ENCODE results near the gene SHCBP1. TPM values are rescaled to one million over a fixed set of nuclear protein-coding genes. Genes with fewer than 3 reads are reported as not detected.
"Not testable (repeated sequence)": the region's sequence is repeated elsewhere in the genome, so short reads cannot be mapped to it uniquely, and the experiment has no call there.

Gene SHCBP1
- total RNA-seq (2014; rRNA removed), result 59.4 and 67.0 TPM in 2 replicates
- polyA plus RNA-seq (2012), result 29.7 TPM

DNA sequence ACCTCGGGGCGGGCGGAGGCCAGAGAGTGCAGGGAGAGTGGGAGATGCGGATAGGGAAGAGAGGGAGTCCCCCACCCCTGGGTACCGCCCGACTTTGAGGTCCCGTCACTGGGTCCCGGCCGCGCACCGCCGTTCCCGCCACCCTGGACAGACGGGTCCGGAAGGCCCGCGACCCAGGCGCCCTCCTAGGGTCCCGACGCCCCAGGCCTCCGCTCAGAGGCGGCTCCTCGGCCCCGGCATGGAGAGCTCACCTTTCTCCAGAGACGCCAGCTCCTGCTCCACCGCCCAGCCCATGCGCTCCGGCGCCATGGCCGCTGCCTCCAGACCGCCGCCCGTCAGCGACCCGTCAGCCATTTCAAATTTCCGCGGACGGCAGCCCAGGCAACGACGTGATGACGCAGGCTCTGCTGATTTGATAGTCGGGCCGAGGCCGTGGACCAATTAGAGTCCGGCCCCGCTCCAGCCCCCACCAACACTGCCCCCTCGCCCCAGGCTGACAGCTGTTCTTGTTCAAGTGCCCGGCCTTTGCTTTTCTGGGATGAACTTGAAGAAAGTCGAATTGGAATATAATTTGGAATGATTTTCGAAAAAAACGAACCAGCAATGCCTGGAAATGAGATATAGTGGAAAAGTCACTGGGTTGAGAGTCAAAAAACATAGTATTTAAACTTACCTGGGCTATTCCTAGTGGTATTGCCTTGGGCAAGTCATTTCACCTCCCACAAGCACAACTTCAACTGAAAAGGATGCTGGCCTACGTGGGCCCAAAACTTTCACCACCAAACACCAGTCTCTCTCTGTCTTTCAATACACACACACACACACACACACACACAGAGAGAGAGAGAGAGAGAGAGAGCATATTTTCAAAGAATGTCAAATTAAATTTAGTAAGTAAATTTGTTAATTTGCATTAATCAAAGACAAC lies at the start of gene SHCBP1:
TSS of gene SHCBP1 (minus strand) at position 374 of the 928 bp plus-strand sequence. CDS start at position 354, 20 bp downstream.
- peak; percentile 91 for DNase-seq (ENCODE audit: low read depth)

GRCh38 chr16:46662123-46662522 lies 40.9 kb upstream of the SHCBP1 start:
- DNase-seq (ENCODE audit: low read depth), result no peak

DNA sequence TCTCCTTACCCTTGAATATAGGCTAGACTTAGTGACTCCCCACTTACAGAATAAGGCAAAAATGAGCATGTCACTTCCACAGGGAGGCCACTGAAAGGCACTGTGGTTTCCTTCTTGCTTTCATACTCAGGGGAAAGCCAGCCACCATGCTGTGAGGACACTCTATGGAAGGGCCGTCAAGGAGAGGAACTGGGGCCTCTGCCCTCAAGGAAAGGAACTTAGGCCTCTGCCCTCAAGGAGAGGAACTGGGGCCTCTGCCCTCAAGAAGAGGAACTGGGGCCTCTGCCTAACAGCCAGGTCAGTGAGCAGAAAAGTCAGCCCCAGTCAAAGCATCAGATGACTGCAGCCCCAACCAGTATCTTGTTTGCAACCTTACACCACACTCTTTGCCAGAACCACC lies 37.7 kb upstream of the SHCBP1 start:
- DNase-seq (ENCODE audit: low read depth), result no peak

DNA sequence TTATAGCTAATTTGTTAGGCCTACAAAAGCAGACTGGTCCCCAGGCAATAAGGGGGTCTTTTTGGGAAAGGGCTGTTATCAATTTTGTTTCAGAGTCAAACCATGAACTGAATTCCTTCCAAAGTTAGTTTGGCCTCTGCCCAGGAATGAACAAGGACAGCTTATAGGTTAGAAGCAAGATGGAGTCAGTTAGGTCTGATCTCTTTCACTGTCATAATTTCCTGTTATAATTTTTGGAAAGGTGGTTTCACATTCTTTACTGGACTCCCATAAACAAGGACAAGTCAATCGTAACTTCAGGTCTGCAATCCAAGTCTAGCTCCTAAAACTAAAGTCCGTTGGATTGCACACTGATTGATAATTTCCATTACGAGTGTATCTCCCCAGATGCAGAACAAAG lies 30.1 kb upstream of the SHCBP1 start:
- DNase-seq (ENCODE audit: low read depth), result no peak

- peak; percentile 99 for DNase-seq (ENCODE audit: low read depth)
Observed at GRCh38 chr16:46650254-46650623, 29.1 kb upstream of the SHCBP1 start.

DNA sequence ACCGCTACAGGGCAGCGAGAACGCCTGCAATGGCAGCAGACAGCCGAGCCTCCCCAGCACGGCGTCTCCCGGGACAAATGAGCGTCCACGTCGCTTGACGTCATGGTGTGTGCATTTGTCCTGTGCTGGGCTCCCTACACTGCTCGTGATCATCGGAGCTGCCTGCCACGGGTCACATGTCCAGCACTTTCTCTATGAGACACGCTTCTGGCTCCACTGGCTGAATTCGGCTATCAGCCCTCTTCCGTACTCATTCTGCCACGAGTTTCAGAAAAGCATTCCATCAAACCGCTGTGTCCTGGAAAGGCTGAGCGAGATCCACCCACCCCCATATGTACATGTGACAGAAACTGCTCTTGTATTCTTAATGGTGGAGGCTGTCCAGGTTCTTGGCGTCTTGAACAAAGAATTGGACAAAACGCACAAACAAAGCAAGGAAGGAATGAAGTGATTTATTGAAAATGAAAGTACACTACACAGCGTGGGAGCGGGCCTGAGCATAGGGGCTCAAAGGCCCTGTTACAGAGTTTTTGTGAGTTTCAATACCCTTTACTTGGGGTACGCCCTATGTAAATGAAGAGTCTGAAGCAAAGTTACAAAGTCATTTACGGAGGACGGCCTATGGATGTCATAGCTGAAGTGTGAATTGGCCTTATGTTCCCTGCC lies 28.5 kb upstream of the SHCBP1 start:
- peak; percentile 89 for DNase-seq (ENCODE audit: low read depth)

DNA sequence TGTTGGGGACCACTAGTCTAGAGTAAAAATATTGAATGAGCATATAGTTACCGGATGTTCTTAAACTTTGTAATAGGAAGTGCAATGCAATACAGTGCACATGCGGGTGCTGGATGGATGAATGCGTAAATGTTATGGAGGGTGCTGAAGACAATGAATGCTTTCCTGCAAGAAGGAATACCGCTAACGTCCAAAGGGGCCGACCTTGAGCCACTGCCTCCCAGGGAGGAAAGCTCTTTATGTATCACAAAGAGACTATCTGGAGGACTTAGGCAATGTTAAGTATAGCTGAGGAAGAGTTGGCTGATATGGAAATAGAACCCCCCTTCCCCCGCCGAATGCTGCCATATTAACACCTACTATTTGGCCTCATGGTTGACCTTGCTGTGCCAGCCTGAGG lies 27.5 kb upstream of the SHCBP1 start:
- peak; percentile 24 for DNase-seq (ENCODE audit: low read depth)

DNA sequence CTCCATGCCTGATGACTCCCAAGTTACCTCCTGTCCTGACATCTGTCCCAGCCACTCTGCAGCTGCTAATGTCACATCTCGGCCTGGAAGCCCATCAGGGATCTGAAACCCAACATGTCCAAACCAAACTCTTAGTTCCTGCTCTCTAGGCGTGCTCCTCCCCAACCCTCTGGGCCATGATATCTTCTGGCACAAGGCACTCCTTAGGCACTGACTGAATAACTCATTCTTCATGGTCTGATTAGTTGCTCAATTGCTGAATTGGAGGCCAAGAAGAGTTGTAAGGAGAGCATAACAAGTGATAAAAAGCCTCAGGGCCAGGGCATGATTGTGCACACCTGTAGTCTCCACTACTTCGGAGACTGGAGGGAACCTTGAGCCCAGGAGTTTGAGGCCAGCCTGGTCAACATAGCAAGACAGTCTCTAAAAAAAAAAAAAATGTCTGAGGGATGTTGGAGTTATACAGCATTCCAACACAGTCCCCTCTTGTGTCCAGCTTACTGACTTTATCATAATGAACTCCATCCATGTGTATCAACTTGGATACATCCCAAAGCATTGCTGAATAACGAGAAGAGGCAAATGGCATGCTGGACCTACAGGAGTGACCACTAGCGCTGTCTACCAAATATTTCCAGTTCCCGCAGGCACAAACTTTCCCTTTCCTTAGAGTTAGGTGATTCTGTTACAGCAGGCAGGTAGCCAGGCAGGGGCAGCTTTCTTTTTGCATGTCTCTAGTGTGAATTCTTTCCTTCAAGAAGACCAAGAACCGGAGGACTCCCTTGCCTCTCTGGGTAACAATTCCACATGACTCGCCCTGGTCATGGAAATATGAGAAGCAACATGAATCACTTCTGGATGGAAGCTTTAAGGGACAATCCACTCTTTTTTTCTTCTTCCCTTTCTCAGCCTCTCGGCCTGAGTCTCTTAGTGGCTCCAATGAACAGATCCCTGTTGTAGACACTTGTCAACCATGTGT lies 18.1 kb upstream of the SHCBP1 start:
- peak; percentile 65 for DNase-seq (ENCODE audit: low read depth)

DNA sequence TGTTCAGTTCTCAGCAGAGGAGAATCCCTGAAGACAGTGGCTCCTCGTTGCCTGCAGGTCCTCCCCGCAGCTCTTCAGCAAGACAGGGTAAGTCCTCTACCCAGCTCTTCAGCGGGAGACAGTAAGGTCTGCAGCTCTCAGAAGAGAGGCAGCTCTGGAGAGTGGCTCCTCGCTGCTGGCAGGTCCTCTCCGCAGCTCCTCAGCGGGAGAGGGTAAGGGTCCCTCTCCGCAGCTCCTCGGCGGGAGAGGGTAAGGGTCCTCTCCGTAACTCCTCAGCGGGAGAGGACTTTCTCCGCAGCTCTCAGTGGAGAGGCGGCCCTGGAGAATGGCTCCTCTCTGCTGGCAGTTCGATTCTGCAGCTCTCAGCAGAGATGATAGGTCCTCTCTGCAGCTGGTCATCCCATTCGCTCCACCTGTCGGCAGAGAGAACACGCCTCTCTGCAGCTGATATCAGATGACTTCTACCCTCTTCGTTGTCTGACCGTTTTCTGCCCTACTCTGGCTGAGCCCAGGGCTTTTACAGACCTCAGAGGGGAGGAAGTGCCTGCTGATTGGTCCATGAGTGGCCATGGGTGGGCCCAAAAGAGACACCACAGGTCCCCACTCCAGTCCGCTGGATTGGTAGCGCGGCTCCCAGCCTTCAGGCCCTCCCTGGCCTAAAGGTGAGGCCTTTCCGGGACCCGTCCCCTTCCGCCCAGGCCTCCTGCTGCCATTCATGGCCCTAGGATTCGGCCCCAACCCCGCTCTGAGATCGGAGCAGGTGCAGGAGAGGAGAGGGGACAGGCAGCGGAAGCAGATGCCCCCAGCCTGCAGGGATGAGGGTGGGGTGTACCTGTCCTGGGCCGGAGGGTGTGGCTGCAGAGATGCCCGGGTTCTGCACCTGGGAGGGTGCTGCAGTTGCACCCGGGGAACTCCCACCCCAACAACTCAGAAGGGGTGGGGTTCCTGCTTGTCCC lies 11.9 kb upstream of the SHCBP1 start:
- DNase-seq (ENCODE audit: low read depth), result no peak

- peak; percentile 75 for DNase-seq (ENCODE audit: low read depth)
Observed at GRCh38 chr16:46629331-46630219, 8.4 kb upstream of the SHCBP1 start.

GRCh38 chr16:46627746-46628145 lies 6.6 kb upstream of the SHCBP1 start:
- no peak for DNase-seq (ENCODE audit: low read depth)

DNA sequence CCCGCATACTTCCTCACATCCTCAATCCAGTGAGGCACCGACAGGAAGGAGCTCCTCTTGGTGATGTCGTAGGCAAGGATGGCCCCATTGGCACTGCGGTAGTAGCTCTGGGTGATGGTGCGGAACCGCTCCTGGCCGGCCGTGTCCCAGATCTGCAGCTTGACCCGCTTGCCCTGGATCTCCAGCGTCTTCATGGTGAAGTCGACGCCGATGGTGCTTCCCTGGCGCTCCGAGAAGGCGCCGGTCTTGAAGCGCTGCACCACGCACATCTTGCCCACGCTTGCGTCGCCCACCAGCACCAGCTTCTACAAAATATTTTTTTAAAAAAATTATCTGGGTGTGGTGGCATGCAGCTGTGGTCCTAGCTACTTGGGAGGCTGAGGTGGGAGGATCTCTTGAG lies 5.5 kb upstream of the SHCBP1 start:
- DNase-seq (ENCODE audit: low read depth), result not testable (repeated sequence)

- not testable (repeated sequence) for DNase-seq (ENCODE audit: low read depth)
Observed at GRCh38 chr16:46624862-46625261, 3.7 kb upstream of the SHCBP1 start.

DNA sequence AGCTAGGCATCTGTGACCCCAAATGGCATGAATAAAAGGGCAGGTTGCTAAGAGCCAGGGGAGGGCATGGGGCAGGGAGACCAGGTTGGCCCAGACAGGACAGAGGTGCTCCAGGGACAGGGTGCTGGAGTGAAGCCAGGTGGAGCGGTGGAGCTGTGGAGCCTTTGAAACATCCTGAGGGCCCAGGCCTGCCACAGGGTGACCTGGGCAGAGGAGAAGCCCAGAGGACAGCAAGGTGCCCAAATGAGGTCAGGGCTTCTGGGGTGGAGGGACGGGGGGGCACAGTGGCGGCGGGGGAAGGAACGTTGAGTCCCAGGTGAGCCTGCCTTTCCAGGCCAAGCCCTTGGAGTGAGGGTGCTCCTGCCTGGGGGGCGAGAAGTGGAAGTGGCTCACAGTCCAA lies 2.5 kb upstream of the SHCBP1 start:
- DNase-seq (ENCODE audit: low read depth), result not testable (repeated sequence)

DNA sequence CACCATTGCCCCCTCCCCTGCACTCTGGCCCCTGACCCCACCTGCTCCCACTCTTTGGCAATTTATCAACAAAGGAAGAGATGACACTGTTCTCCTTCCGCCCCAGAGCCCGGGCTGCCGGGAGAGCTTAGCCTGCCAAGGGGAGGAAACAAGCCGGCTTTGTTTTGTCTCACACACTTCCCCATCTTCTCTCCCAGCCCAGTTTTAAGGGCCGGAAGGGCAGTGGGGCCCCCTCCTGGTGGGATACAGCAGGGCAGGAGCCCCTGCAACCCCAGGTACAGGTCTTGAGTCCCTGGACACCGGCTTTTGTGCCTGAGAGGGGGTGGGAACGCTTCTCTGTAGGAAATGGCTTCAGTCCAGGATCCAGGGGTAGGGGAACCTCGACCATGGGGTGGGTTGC lies 2.1 kb upstream of the SHCBP1 start:
- not testable (repeated sequence) for DNase-seq (ENCODE audit: low read depth)

DNA sequence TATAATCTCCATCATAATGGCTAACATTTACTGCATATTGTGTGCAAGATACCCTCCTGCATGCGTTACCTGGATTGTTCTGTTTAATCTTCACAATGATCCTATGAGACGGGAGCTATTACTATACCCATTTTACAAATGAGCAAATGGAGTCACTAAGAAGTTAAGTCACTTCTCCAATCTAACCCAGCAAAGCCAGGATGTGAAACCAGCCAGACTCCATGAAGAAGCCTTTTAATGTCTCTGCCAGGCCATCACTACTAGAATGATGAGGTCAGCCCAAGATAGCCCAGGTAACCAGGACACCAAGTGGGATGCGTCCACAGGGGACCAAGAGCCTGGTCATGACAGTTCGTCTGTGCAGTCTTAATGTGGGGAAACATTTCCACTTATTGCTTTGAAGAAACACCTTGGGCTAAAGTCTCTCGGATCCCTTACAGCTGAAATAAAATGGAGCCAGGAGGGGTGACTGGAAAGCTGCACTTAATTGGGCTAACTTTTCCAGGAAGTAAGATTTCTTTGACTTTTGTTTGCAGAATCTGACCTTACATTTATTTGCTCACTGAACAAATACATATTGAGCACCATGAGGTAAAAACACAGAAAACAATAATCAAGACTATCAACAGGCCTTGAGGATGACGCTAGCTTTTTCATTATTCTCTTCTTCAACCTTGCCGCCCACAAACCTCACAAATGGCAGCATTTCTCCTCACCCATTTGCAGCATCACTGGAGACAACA lies 926 bp upstream of the SHCBP1 start:
- no peak for DNase-seq (ENCODE audit: low read depth)

DNA sequence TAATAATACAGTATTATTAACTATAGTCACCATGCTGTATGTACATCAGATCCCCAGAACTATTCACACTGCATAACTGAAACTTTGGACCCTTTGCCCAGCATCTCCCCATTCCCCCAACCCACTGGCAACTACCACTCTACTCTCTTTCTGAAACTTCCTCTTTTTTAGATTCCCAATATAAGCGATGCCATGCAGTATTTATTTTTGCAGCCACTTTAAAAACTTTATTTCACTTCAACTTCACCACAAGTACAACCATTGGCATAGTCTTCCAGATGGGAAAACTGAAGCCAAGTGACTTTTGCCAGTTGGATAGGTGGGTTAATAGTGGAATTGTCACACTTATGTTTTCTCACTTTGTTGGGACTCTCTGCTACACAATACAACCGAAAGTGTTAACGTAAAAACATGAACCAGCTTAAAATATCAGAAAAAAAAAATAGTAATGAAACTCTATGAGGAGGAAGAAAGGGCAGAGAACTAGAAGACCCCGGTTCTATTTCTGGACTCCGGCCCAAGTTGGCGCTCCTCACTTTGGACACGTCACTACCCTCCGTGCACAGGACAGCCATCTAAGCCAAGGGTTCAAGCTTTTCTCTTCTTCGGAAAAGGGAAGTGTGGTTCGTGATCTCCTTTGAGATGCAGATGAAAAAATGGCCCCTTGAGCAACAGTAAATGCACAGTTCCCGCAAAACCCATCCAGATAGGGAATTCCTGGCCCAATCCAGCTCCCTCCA lies 743 bp downstream of the SHCBP1 start:
- peak; percentile 41 for DNase-seq (ENCODE audit: low read depth)

GRCh38 chr16:46618516-46618915 lies 2.7 kb downstream of the SHCBP1 start:
- no peak for DNase-seq (ENCODE audit: low read depth)

Measured in LHCN-M2 (cell line).